Heart left ventricle (tissue), 16 donors: ENCODE results near the gene MIA. TPM values are rescaled to one million over a fixed set of nuclear protein-coding genes. Genes with fewer than 3 reads are reported as not detected.

ENCODE experiments used
- ATAC-seq, 4 donors: fragments of 200-7000 bp; cut with Tn5 transposase; one replicate each; pipeline ENCODE4 v1.9.1; 2020 to 2022; ENCODE audit warnings: moderate library complexity in 4 of 4, mild to moderate bottlenecking in 3 of 4, moderate number of reproducible peaks in 1 of 4
- DNase-seq, 5 donors: peaks; one replicate each; pipeline ENCODE4 v3.0.0-alpha.2; 2020
- H3K27ac ChIP-seq, 12 donors: fragments of 200-600 bp; sonication (generic) in 4 of 12; one replicate each; pipeline versions ENCODE4 v1.5.0 to v1.8.0; 2016 to 2022; ENCODE audit warnings: mild to moderate bottlenecking in 2 of 12
- H3K27me3 ChIP-seq, 9 donors: fragments of 200-600 bp; sonication (generic) in 2 of 9; one replicate each; pipeline versions ENCODE4 v1.5.1 to v1.8.0; 2016 to 2022; ENCODE audit warnings: mild to moderate bottlenecking in 3 of 9
- H3K36me3 ChIP-seq, 9 donors: fragments of 200-600 bp; sonication (generic) in 2 of 9; one replicate each; pipeline versions ENCODE4 v1.5.0 to v1.8.0; 2018 to 2022; ENCODE audit warnings: mild to moderate bottlenecking in 2 of 9
- H3K4me1 ChIP-seq, 12 donors: fragments of 200-600 bp; sonication (generic) in 4 of 12; one replicate each; pipeline versions ENCODE4 v1.5.0 to v1.8.0; 2016 to 2022; ENCODE audit warnings: mild to moderate bottlenecking in 3 of 12
- H3K4me3 ChIP-seq, 12 donors: fragments of 200-600 bp; sonication (generic) in 4 of 12; one replicate each; pipeline versions ENCODE4 v1.5.0 to v1.8.0; 2017 to 2022; ENCODE audit warnings: mild to moderate bottlenecking in 9 of 12, moderate library complexity in 4 of 12
- H3K9me3 ChIP-seq, 12 donors: fragments of 200-600 bp; sonication (generic) in 4 of 12; one replicate each; pipeline versions ENCODE4 v1.5.0 to v1.8.0; 2016 to 2022; ENCODE audit warnings: mild to moderate bottlenecking in 1 of 12
- POLR2A ChIP-seq, 2 donors: fragments of 450-650 bp; IDR thresholded peaks; one replicate each; pipeline ENCODE4 v1.6.1; 2017; ENCODE audit warnings: antibody characterized with exemption in 2 of 2, mild to moderate bottlenecking in 2 of 2, moderate library complexity in 2 of 2
- WGBS, 4 donors: extraction: QIAGEN DNeasy Blood & Tissue Kit in 2 of 4; methylation state at CpG; one replicate each; pipeline versions ENCODE4 v1.1.5 to v1.1.7; 2013 to 2018; 5-methylcytosine and 5-hydroxymethylcytosine counted together
- intact Hi-C, 10 donors: fragments of 100-400 bp; cut with DNase I; formaldehyde crosslinking; loops; one replicate each; pipeline versions ENCODE4 v1.11.1 to v1.14.2; 2022
- polyA plus RNA-seq, 2 donors: library from polyadenylated mRNA; stranded (reverse); fragments of 200-250 nt; gene quantifications; one replicate each; pipeline ENCODE4 v1.2.3, GENCODE V29; 2013
- total RNA-seq, 9 donors: library from RNA; depleted of rRNA in 2 of 9; stranded (reverse); fragments of >200 nt in 2 of 9; fragmentation: NEBNext Ultra II Directional in 3 of 9; extraction: Animal tissue kit (Norgen Biotek cat#: 25700) in 3 of 9; gene quantifications; one replicate each; pipeline versions ENCODE4 v1.1.0 to v1.2.4, GENCODE V29; 2016 to 2023
- TF ChIP-seq, protein P1 (sequence below), 12 donors: fragments of 200-600 bp; sonication (generic) in 4 of 12; IDR thresholded peaks; one replicate each; pipeline versions ENCODE4 v1.5.0 to v1.8.0; 2018 to 2022; ENCODE audit warnings: antibody characterized with exemption in 12 of 12, mild to moderate bottlenecking in 5 of 12
- donor health status: ischemic (EF 13 %, LVEDD 7.1; RV severe dilation, severe dysfunction).
- donor health status: healthy with polysubstance abuse.
- donor health status: DM: no; HTN: yes; CAD: no.
- donor health status: DM: no; HTN: no; CAD: no.
- donor health status: ischemic (EF 25% LVEDD 6.9; RV normal size, moderate dysfunction).
- donor health status: ischemic (EF 25% LVEDD 5.7; RV mildly dilated, moderate dysfunction).
- donor health status: healthy.
- donor health status: DM: yes; HTN: yes; CAD: no.
- donor health status: ischemic (EF 35%, LVEDD 5.7; RV mildly dilated, moderate dysfunction).
- donor health status: nonischemic (EF 11% LVEDD 7.7; RV severe dilation, severe dysfunction).
- donor health status: DM: yes; HTN: yes; CAD: no.
- donor health status: PGD.
- donor health status: ischemic (EF 29% LVEDD 5.4; RV normal size, mild dysfunction).
- donor health status: nonischemic (EF 23%, LVEDD 6.1; RV moderate dilation, normal function).

The MIA gene
- total and polyA plus RNA-seq, 11 donors = 0.72 to 3.0 (median 1.0) TPM; not detected in 5

DNA sequence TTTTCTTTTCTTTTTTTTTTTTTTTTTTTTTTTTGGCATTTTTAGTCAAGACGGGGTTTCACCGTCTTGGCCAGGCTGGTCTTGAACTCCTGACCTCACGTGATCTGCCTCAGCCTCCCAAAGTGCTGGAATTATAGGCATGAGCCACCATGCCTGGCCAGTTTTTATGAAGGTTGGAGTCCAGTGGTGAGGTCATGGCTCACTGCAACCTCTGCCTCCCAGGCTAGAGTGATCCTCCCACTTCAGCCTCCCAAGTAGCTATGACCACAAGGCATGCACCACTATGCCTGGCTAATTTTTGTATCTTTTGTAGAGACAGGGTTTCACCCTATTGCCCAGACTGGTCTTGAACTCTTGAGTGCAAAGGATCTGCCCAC is 20.1 kb upstream of the MIA start:
- H3K9me3 ChIP-seq = no peaks in the 10 kb centered on the region
- ATAC-seq = no peak
- WGBS, 4 donors = 93 to 99% (median 96%) methylated on average over 3 of the region's 3 CpGs
- peaks cover 0 to 57% (median 29%) of the 10 kb centered on the region in 12 donors for H3K4me1 ChIP-seq
- intact Hi-C loops = loop anchor here in 1 of 10 donors (5.0 kb wide), 1 partner anchor 62 kb away; no protein-coding TSS in a partner anchor
- peak overlapping the region in 1 of 12 donors; percentile 24 for H3K27ac ChIP-seq
- peaks cover 0 to 55% (median 46%) of the 10 kb centered on the region in 9 donors for H3K36me3 ChIP-seq
- TF ChIP-seq POLR2A (IDR thresholded peaks at IDR 0.05) = no peak
- TF ChIP-seq, protein P1, sequence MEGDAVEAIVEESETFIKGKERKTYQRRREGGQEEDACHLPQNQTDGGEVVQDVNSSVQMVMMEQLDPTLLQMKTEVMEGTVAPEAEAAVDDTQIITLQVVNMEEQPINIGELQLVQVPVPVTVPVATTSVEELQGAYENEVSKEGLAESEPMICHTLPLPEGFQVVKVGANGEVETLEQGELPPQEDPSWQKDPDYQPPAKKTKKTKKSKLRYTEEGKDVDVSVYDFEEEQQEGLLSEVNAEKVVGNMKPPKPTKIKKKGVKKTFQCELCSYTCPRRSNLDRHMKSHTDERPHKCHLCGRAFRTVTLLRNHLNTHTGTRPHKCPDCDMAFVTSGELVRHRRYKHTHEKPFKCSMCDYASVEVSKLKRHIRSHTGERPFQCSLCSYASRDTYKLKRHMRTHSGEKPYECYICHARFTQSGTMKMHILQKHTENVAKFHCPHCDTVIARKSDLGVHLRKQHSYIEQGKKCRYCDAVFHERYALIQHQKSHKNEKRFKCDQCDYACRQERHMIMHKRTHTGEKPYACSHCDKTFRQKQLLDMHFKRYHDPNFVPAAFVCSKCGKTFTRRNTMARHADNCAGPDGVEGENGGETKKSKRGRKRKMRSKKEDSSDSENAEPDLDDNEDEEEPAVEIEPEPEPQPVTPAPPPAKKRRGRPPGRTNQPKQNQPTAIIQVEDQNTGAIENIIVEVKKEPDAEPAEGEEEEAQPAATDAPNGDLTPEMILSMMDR (IDR thresholded peaks at IDR 0.05) = no peak
- no peak for DNase-seq
- peak overlapping the region in 1 of 12 donors; percentile 44 for H3K4me3 ChIP-seq
- H3K27me3 ChIP-seq = no peaks in the 10 kb centered on the region

DNA sequence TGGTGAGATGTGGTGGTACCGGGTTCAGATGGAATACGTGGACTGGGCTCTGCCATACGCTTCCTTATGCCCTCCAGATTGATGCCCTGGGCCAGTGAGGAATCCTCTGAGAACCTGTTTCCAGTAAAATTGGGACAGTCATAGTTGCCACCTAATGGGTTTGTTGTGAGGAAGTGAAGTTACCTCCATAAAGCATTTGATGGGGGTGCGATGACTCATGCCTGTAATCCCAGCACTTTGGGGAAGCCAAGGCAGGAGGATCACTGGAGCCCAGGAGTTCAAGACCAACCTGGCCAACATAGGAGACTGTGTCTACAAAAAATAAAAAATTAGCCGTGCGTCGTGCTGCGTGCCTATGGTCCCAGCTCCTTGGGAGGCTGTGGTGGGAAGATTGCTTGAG is 19.5 kb upstream of the MIA start:
- intact Hi-C loops = loop anchor here in 1 of 10 donors (5.0 kb wide), 1 partner anchor 62 kb away; no protein-coding TSS in a partner anchor
- DNase-seq (no peak), ATAC-seq (no peak)
- TF ChIP-seq POLR2A (IDR thresholded peaks at IDR 0.05) = no peak
- TF ChIP-seq, protein P1 (IDR thresholded peaks at IDR 0.05) = no peak
- 97 to 99% (median 97%) methylated on average over 6 to 8 of the region's 8 CpGs for WGBS, 4 donors
- no peak overlapping the region for H3K4me3 ChIP-seq
- no peaks in the 10 kb centered on the region for H3K9me3 ChIP-seq
- H3K4me1 ChIP-seq = peaks cover 0 to 60% (median 29%) of the 10 kb centered on the region in 12 donors
- H3K27me3 ChIP-seq = no peaks in the 10 kb centered on the region
- no peak overlapping the region for H3K27ac ChIP-seq
- H3K36me3 ChIP-seq = peaks cover 0 to 61% (median 51%) of the 10 kb centered on the region in 9 donors

DNA sequence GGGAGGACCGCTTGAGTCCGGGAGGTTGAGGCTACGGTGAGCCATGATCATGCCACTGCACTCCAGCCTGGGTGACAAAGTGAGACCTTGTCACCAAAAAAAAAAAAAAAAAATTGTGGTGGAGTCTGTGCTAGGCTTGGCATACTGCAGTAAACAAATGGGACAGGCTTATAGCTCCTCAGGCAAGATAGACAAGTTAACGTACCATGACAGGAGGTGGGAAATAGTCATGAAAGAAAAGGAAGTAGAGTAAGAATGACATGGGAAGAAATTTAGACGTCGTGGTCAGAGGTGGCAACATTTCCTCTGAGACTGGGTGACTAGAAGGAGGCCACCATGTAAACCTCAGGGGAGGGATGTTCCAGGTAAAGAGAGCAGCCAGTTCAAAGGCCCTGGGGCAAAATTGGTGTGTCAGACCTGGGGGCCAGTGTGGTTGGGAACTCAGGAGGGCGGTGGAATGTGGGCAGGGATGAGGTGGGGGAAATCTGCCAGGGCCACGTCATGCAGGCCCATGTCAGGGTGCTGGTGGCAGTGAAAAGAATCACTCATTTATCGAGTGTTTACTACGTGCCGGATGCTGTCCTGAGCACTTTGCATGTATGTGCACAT is 18.7 kb upstream of the MIA start:
- TF ChIP-seq POLR2A (IDR thresholded peaks at IDR 0.05) = no peak
- TF ChIP-seq, protein P1 (IDR thresholded peaks at IDR 0.05) = no peak
- no peak overlapping the region for H3K27ac ChIP-seq
- H3K4me1 ChIP-seq = peaks cover 0 to 65% (median 29%) of the 10 kb centered on the region in 12 donors
- intact Hi-C loops = loop anchor here in 1 of 10 donors (5.0 kb wide), 1 partner anchor 61 kb away; no protein-coding TSS in a partner anchor
- ATAC-seq (no peak), DNase-seq (no peak)
- no peaks in the 10 kb centered on the region for H3K9me3 ChIP-seq
- peaks cover 0 to 69% (median 59%) of the 10 kb centered on the region in 9 donors for H3K36me3 ChIP-seq
- H3K27me3 ChIP-seq = no peaks in the 10 kb centered on the region
- 80 to 87% (median 86%) methylated on average over 10 to 11 of the region's 11 CpGs for WGBS, 4 donors
- no peak overlapping the region for H3K4me3 ChIP-seq

DNA sequence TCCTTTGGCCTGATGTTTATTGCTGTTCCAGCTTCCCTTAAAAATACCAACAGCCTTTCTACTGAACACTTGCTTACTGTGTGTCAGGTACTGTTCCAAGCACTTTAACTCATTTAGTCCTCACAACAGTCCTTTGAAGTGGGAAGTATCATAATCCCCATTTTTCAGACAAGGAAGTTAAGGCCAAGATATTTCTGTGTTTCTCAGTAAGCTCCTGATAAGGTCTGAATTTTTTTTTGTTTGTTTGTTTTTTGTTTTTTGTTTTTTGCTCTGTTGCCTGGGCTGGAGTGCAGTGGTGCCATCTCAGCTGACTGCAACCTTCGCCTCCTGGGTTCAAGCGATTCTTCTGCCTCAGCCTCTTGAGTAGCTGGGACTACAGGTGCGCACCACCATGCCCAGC is 16.8 kb upstream of the MIA start:
- H3K4me1 ChIP-seq = peaks cover 0 to 47% (median 15%) of the 10 kb centered on the region in 12 donors
- H3K27ac ChIP-seq = no peak overlapping the region
- WGBS, 4 donors = 96 to 99% (median 97%) methylated on average over 3 of the region's 3 CpGs
- H3K4me3 ChIP-seq = no peak overlapping the region
- intact Hi-C loops = loop anchor here in 1 of 10 donors (5.0 kb wide), 1 partner anchor 59 kb away; no protein-coding TSS in a partner anchor
- no peaks in the 10 kb centered on the region for H3K9me3 ChIP-seq
- no peak for ATAC-seq
- H3K27me3 ChIP-seq = no peaks in the 10 kb centered on the region
- DNase-seq = no peak
- TF ChIP-seq POLR2A (IDR thresholded peaks at IDR 0.05) = no peak
- peaks cover 2 to 88% (median 78%) of the 10 kb centered on the region in 9 donors for H3K36me3 ChIP-seq
